SK-N-SH (cell line): Measurements from ENCODE around the gene FAM200A. TPM values are rescaled to one million over a fixed set of nuclear protein-coding genes. Genes with fewer than 3 reads are reported as not detected.
"Not testable (repeated sequence)": the region's sequence is repeated elsewhere in the genome, so short reads cannot be mapped to it uniquely, and the experiment has no call there.

ENCODE experiments used
- CTCF ChIA-PET: fragments of 300-600, 350-600 bp; formaldehyde crosslinking; extraction: SDS; loops from one replicate; lab custom pipeline; 2021; lab: Yijun Ruan, JAX
- POLR2A ChIA-PET: fragments of 350-600 bp; sonication (Branson Sonifier 250); formaldehyde crosslinking; extraction: SDS; loops from one replicate; lab custom pipeline; 2020; ENCODE audit warnings: antibody characterized with exemption, inconsistent platforms; lab: Yijun Ruan, JAX
- DNase-seq: peaks from one replicate; pipeline ENCODE4 v3.0.0; 2012
- H2AFZ ChIP-seq: fragments of 200-600 bp; sonication (generic); 2 replicates; pipeline ENCODE4 v1.8.1; 2016; ENCODE audit warnings: antibody characterized with exemption, mild to moderate bottlenecking, low read depth
- H3F3A ChIP-seq: fragments of 200-600 bp; sonication (generic); replicated peaks from 2 replicates; pipeline ENCODE3; 2016; ENCODE audit warnings: antibody characterized with exemption, mild to moderate bottlenecking; ENCODE audit not compliant: insufficient read depth
- H3K27ac ChIP-seq, 2 experiments: fragments of 200-500 bp in 1 of 2; fragments of 200-600 bp in 1 of 2; sonication (Bioruptor generic) in 1 of 2; sonication (generic), shearing (Covaris generic) in 1 of 2; 2 replicates each; pipeline versions ENCODE4 v1.5.1 to v1.6.1; 2014 to 2016; ENCODE audit warnings: low read depth in 2 of 2, inconsistent platforms in 1 of 2, low read length in 1 of 2, mild to moderate bottlenecking in 1 of 2, mixed read lengths in 1 of 2
- H3K27me3 ChIP-seq: fragments of 200-600 bp; sonication (generic), shearing (Covaris generic); 2 replicates; pipeline ENCODE4 v1.6.1; 2016; ENCODE audit warnings: mixed run types; ENCODE audit not compliant: insufficient read depth
- H3K36me3 ChIP-seq, 2 experiments: fragments of 200-500 bp in 1 of 2; fragments of 200-600 bp in 1 of 2; sonication (Bioruptor generic) in 1 of 2; sonication (generic) in 1 of 2; replicated peaks in 1 of 2; 2 replicates each; pipeline versions ENCODE3 to v1.5.1; 2014 to 2016; ENCODE audit warnings: low read length in 1 of 2, mild to moderate bottlenecking in 1 of 2; ENCODE audit not compliant: insufficient read depth in 2 of 2, control insufficient read depth in 1 of 2
- H3K4me1 ChIP-seq, 2 experiments: fragments of 200-500 bp in 1 of 2; fragments of 200-600 bp in 1 of 2; sonication (Bioruptor generic) in 1 of 2; sonication (generic), shearing (Covaris generic) in 1 of 2; 2 replicates each; pipeline versions ENCODE4 v1.5.1 to v1.6.1; 2014 to 2016; ENCODE audit warnings: low read depth in 1 of 2, low read length in 1 of 2, mixed run types in 1 of 2; ENCODE audit not compliant: insufficient read depth in 2 of 2, control insufficient read depth in 1 of 2
- H3K4me2 ChIP-seq: fragments of 200-600 bp; sonication (generic), shearing (Covaris generic); 2 replicates; pipeline ENCODE4 v1.6.1; 2017; ENCODE audit warnings: mixed run types
- H3K4me3 ChIP-seq, 2 experiments: fragments of 200-500 bp in 1 of 2; fragments of 200-600 bp in 1 of 2; sonication (Bioruptor generic) in 1 of 2; sonication (generic), shearing (Covaris generic) in 1 of 2; 2 replicates each; pipeline versions ENCODE4 v1.5.1 to v1.8.1; 2014 to 2016; ENCODE audit warnings: low read depth in 2 of 2, inconsistent platforms in 1 of 2, low read length in 1 of 2, mild to moderate bottlenecking in 1 of 2, mixed read lengths in 1 of 2, moderate library complexity in 1 of 2
- H3K79me2 ChIP-seq: fragments of 200-600 bp; sonication (generic); 2 replicates; pipeline ENCODE4 v1.8.1; 2017; ENCODE audit warnings: mild to moderate bottlenecking; ENCODE audit not compliant: insufficient read depth
- H3K9ac ChIP-seq: fragments of 200-600 bp; sonication (generic); 2 replicates; pipeline ENCODE4 v1.6.1; 2017; ENCODE audit warnings: mixed run types
- H3K9me2 ChIP-seq: fragments of 200-600 bp; sonication (generic); 2 replicates; pipeline ENCODE4 v1.6.1; 2017; ENCODE audit warnings: mixed run types
- H3K9me3 ChIP-seq: fragments of 200-600 bp; sonication (generic); 2 replicates; pipeline ENCODE4 v1.6.1; 2017; ENCODE audit warnings: mixed run types, mild to moderate bottlenecking, moderate library complexity
- H4K20me1 ChIP-seq: fragments of 200-600 bp; sonication (generic); 2 replicates; pipeline ENCODE4 v1.6.1; 2017; ENCODE audit warnings: mild to moderate bottlenecking, mixed run types; ENCODE audit not compliant: insufficient read depth
- CHD2 ChIP-seq: fragments of 150-350 bp; IDR thresholded peaks from 2 replicates; pipeline ENCODE4 v1.6.1; 2018; ENCODE audit warnings: low read length; ENCODE audit not compliant: partially characterized antibody
- CTCF ChIP-seq: fragments of 200-600 bp; sonication (generic); IDR thresholded peaks from 2 replicates; pipeline ENCODE4 v1.6.1; 2017; ENCODE audit warnings: antibody characterized with exemption, mild to moderate bottlenecking, moderate library complexity
- ELF1 ChIP-seq: IDR thresholded peaks from 2 replicates; pipeline ENCODE4 v1.4.0; 2012
- FOSL2 ChIP-seq: IDR thresholded peaks from 2 replicates; pipeline ENCODE4 v1.4.0; 2012; ENCODE audit warnings: low read depth, mild to moderate bottlenecking, moderate library complexity, borderline replicate concordance
- GABPA ChIP-seq: IDR thresholded peaks from 2 replicates; pipeline ENCODE4 v1.4.0; 2012; ENCODE audit warnings: low read depth, mild to moderate bottlenecking
- IRF3 ChIP-seq: fragments of 150-350 bp; IDR thresholded peaks from 2 replicates; pipeline ENCODE4 v1.6.1; 2016; ENCODE audit warnings: mild to moderate bottlenecking, low read depth, low read length
- MXI1 ChIP-seq: IDR thresholded peaks from 2 replicates; pipeline ENCODE4 v1.6.1; 2012; ENCODE audit warnings: mild to moderate bottlenecking, low read depth, low read length, improper control_type of control experiment
- NFIC ChIP-seq: IDR thresholded peaks from 2 replicates; pipeline ENCODE4 v1.4.0; 2012; ENCODE audit warnings: borderline replicate concordance
- NRF1 ChIP-seq: IDR thresholded peaks from 2 replicates; pipeline ENCODE4 v1.6.1; 2012; ENCODE audit warnings: low read depth, mild to moderate bottlenecking, low read length
- POLR2AphosphoS5 ChIP-seq: IDR thresholded peaks from 2 replicates; pipeline ENCODE4 v1.6.1; 2012; ENCODE audit warnings: low read depth, low read length
- RAD21 ChIP-seq: IDR thresholded peaks from 2 replicates; pipeline ENCODE4 v1.6.1; 2012; ENCODE audit warnings: mild to moderate bottlenecking, low read length
- RCOR1 ChIP-seq: fragments of 150-350 bp; IDR thresholded peaks from 2 replicates; pipeline ENCODE4 v1.6.1; 2017; ENCODE audit warnings: antibody characterized with exemption, low read length
- RFX5 ChIP-seq: IDR thresholded peaks from 2 replicates; pipeline ENCODE4 v1.6.1; 2012; ENCODE audit warnings: mild to moderate bottlenecking, improper control_type of control experiment, low read length
- TCF12 ChIP-seq: IDR thresholded peaks from 2 replicates; pipeline ENCODE4 v1.4.0; 2012
- USF1 ChIP-seq: IDR thresholded peaks from 2 replicates; pipeline ENCODE4 v1.4.0; 2012; ENCODE audit warnings: low read depth, borderline replicate concordance
- USF2 ChIP-seq: fragments of 150-350 bp; IDR thresholded peaks from 2 replicates; pipeline ENCODE4 v1.6.1; 2017; ENCODE audit warnings: antibody characterized with exemption, low read length, low read depth, borderline replicate concordance
- WGBS: methylation state at CpG from one replicate; pipeline ENCODE4 v1.1.6; 2017; ENCODE audit warnings: low lambda C conversion rate; 5-methylcytosine and 5-hydroxymethylcytosine counted together
- polyA plus RNA-seq, 3 experiments: library from polyadenylated mRNA; depleted of rRNA; stranded (reverse); fragments of >200 nt; gene quantifications; 2 replicates each; pipeline ENCODE4 v1.2.3, GENCODE V29; 2012

Gene FAM200A
- polyA plus RNA-seq, 1 of the 3 experiments (the other 2 are of a cell fraction) = 6.2 TPM

- TF ChIP-seq USF2 (no peak), MXI1 (no peak)
Measured at GRCh38 chr7:99553039-99553438, 1.1 kb upstream of the FAM200A start (continued).

- peaks cover 44 to 48% of the 10 kb centered on the region in 2 experiments for H3K36me3 ChIP-seq
- H3F3A ChIP-seq = peaks cover 8% of the 10 kb centered on the region
- H3K4me3 ChIP-seq = peak overlapping the region; percentile 95 to 96
- ChIA-PET POLR2A (interaction anchor here (0.6 to 1.5 kb wide), 6 partner anchors 46 to 934 kb away, joined by 3 to 13 read pairs (median 4); partner anchors contain the start of genes ZKSCAN5, ZNF394 and ZSCAN25), CTCF (interaction anchor here (0.7 to 1.4 kb wide), 2 partner anchors 20 to 21 kb away, joined by 3 to 5 read pairs; no protein-coding TSS in a partner anchor)
- peak overlapping the region; percentile 88 for H3K4me2 ChIP-seq
- no peaks in the 10 kb centered on the region for H3K9me3 ChIP-seq
- H3K9ac ChIP-seq = peak overlapping the region; percentile 93
- peaks cover 4 to 9% of the 10 kb centered on the region in 2 experiments; a peak in 2 of 4 replicates for H3K4me1 ChIP-seq
- no peaks in the 10 kb centered on the region for H4K20me1 ChIP-seq
- no peak for TF ChIP-seq FOSL2
- no peak for TF ChIP-seq CHD2
- TF ChIP-seq IRF3 = no peak
- TF ChIP-seq CTCF = no peak
- no peak for TF ChIP-seq USF2
- TF ChIP-seq TCF12 = no peak
- TF ChIP-seq NFIC = no peak
- TF ChIP-seq USF1 = no peak
- no peak for TF ChIP-seq MXI1
- TF ChIP-seq RFX5 = no peak
- no peak for TF ChIP-seq RCOR1
- no peak for TF ChIP-seq GABPA
- TF ChIP-seq NRF1 = no peak
- TF ChIP-seq ELF1 = no peak
- no peak for TF ChIP-seq POLR2AphosphoS5
- TF ChIP-seq RAD21 = no peak
- 3% methylated on average over 15 of the region's 15 CpGs for WGBS
- peak overlapping the region; percentile 79 to 88 for H3K27ac ChIP-seq
- H3K9me2 ChIP-seq = no peaks in the 10 kb centered on the region
- peaks cover 50% of the 10 kb centered on the region for H3K79me2 ChIP-seq
- DNase-seq = peak; percentile 57
- peak overlapping the region; percentile 95 for H2AFZ ChIP-seq
- H3K27me3 ChIP-seq = no peaks in the 10 kb centered on the region
Measured at GRCh38 chr7:99551334-99551733, 580 bp downstream of the FAM200A start.

GRCh38 chr7:99549545-99549944 is 2.4 kb downstream of the FAM200A start:
- H3K9me2 ChIP-seq, H3K27ac ChIP-seq, CTCF ChIA-PET, POLR2A ChIA-PET, H3K9ac ChIP-seq, H3K4me3 ChIP-seq, DNase-seq, H4K20me1 ChIP-seq, H2AFZ ChIP-seq, H3K4me2 ChIP-seq, H3K9me3 ChIP-seq, H3K4me1 ChIP-seq, H3F3A ChIP-seq, H3K27me3 ChIP-seq: not testable (repeated sequence)
- Histone ChIP-seq H3K79me2 (peaks cover 33% of the 10 kb centered on the region), H3K36me3 (peaks cover 30 to 49% of the 10 kb centered on the region in 2 experiments)
- 100% methylated on average over 1 of the region's 2 CpGs for WGBS

GRCh38 chr7:99545308-99545707 is 6.6 kb downstream of the FAM200A start:
- CTCF ChIA-PET, H3K9me3 ChIP-seq, H3K27me3 ChIP-seq, H3K27ac ChIP-seq, H3K9ac ChIP-seq, H3F3A ChIP-seq, H3K4me2 ChIP-seq, DNase-seq, H3K4me1 ChIP-seq, H4K20me1 ChIP-seq, POLR2A ChIA-PET, H2AFZ ChIP-seq, H3K9me2 ChIP-seq, H3K4me3 ChIP-seq: not testable (repeated sequence)
- Histone ChIP-seq H3K79me2 (peaks cover 14% of the 10 kb centered on the region), H3K36me3 (peaks cover 20 to 46% of the 10 kb centered on the region in 2 experiments)
- WGBS = 99% methylated on average over 5 of the region's 5 CpGs
